ENCODE results near the gene TRIM34. TPM values are rescaled to one million over a fixed set of nuclear protein-coding genes. Genes with fewer than 3 reads are reported as not detected.
"Not testable (repeated sequence)": the region's sequence is repeated elsewhere in the genome, so short reads cannot be mapped to it uniquely, and the experiment has no call there.

Gene TRIM34
- total RNA-seq, 1 donor = 8.3 TPM

GRCh38 chr11:5581014-5581413, 43.8 kb upstream of the TRIM34 start:
- H3K4me3 ChIP-seq (ENCODE audit: insufficient read depth, low read length) = no peak overlapping the region
- H4K20me1 ChIP-seq (ENCODE audit: insufficient read depth, low read length) = no peaks in the 10 kb centered on the region
- H3K79me2 ChIP-seq (ENCODE audit: insufficient read depth, low read length) = no peaks in the 10 kb centered on the region
- H3K27me3 ChIP-seq (ENCODE audit: insufficient read depth, low read length) = no peaks in the 10 kb centered on the region
- no peak overlapping the region for H3K4me2 ChIP-seq (ENCODE audit: insufficient read depth, low read length)
- no peaks in the 10 kb centered on the region for H3K36me3 ChIP-seq (ENCODE audit: insufficient read depth, low read length)
- H3K4me1 ChIP-seq (ENCODE audit: insufficient read depth, low read length) = no peaks in the 10 kb centered on the region
- H3K9me3 ChIP-seq (ENCODE audit: low read depth, low read length) = no peaks in the 10 kb centered on the region
- no peak overlapping the region for H3K27ac ChIP-seq (ENCODE audit: low read depth, low read length)
- DNase-seq (ENCODE audit: insufficient read length, low spot score, missing footprints) = no peak
- no peak overlapping the region for H2AFZ ChIP-seq (ENCODE audit: low read length)
- TF ChIP-seq CTCF (IDR thresholded peaks at IDR 0.05; ENCODE audit: extremely low read depth, low read depth, low read length) = no peak

- H4K20me1 ChIP-seq (ENCODE audit: insufficient read depth, low read length); DNase-seq (ENCODE audit: insufficient read length, low spot score, missing footprints); H3K4me2 ChIP-seq (ENCODE audit: insufficient read depth, low read length); H3K27me3 ChIP-seq (ENCODE audit: insufficient read depth, low read length); H3K36me3 ChIP-seq (ENCODE audit: insufficient read depth, low read length); H3K4me3 ChIP-seq (ENCODE audit: insufficient read depth, low read length); H3K27ac ChIP-seq (ENCODE audit: low read depth, low read length); H3K4me1 ChIP-seq (ENCODE audit: insufficient read depth, low read length); H3K9me3 ChIP-seq (ENCODE audit: low read depth, low read length); H3K79me2 ChIP-seq (ENCODE audit: insufficient read depth, low read length); H2AFZ ChIP-seq (ENCODE audit: low read length): not testable (repeated sequence)
Observed at GRCh38 chr11:5584458-5584857, 40.3 kb upstream of the TRIM34 start.

DNA sequence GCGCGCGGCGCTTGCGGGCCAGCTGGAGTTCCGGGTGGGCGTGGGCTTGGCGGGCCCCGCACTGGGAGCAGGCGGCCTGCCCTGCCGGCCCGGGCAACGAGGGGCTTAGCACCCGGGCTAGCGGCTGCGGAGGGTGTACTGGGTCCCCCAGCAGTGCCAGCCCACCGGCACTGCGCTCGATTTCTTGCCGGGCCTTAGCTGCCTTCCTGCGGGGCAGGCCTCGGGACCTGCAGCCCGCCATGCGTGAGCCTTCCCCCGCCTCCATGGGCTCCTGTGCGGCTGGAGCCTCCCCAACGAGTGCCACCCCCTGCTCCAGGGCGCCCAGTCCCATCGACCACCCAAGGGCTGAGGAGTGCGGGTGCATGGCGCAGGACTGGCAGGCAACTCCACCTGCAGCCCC, 34.9 kb upstream of the TRIM34 start:
- not testable (repeated sequence) for H3K27ac ChIP-seq (ENCODE audit: low read depth, low read length); H3K4me3 ChIP-seq (ENCODE audit: insufficient read depth, low read length); H3K36me3 ChIP-seq (ENCODE audit: insufficient read depth, low read length); H3K27me3 ChIP-seq (ENCODE audit: insufficient read depth, low read length); H3K79me2 ChIP-seq (ENCODE audit: insufficient read depth, low read length); H2AFZ ChIP-seq (ENCODE audit: low read length); H3K4me1 ChIP-seq (ENCODE audit: insufficient read depth, low read length); DNase-seq (ENCODE audit: insufficient read length, low spot score, missing footprints); H3K4me2 ChIP-seq (ENCODE audit: insufficient read depth, low read length); H4K20me1 ChIP-seq (ENCODE audit: insufficient read depth, low read length); H3K9me3 ChIP-seq (ENCODE audit: low read depth, low read length)

DNA sequence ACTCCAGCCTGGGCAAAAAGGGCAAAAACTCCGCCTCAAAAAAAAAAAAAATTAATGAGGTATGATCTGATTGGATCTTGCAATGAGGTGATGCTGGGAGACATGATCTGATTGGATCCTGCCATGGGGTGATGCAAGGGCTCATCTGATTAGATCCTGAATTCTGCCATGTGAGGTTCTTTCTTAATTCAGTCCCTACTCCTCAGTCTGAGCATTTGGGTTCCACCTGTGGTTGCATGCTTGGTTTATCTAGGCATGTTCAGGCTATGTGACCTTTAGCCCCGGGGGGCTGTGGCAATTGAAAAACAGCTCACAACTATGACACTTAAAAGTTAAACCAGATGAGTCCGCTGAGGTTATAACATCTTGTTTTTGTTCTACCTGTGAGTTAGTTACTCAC, 33.2 kb upstream of the TRIM34 start:
- Histone ChIP-seq H3K36me3 (ENCODE audit: insufficient read depth, low read length) (no peaks in the 10 kb centered on the region), H3K9me3 (ENCODE audit: low read depth, low read length) (no peaks in the 10 kb centered on the region), H3K4me2 (ENCODE audit: insufficient read depth, low read length) (no peak overlapping the region), H3K27me3 (ENCODE audit: insufficient read depth, low read length) (no peaks in the 10 kb centered on the region), H4K20me1 (ENCODE audit: insufficient read depth, low read length) (no peaks in the 10 kb centered on the region), H2AFZ (ENCODE audit: low read length) (no peak overlapping the region), H3K79me2 (ENCODE audit: insufficient read depth, low read length) (no peaks in the 10 kb centered on the region), H3K4me3 (ENCODE audit: insufficient read depth, low read length) (no peak overlapping the region), H3K4me1 (ENCODE audit: insufficient read depth, low read length) (no peaks in the 10 kb centered on the region), H3K27ac (ENCODE audit: low read depth, low read length) (no peak overlapping the region)
- no peak for TF ChIP-seq CTCF (IDR thresholded peaks at IDR 0.05; ENCODE audit: extremely low read depth, low read depth, low read length)
- no peak for DNase-seq (ENCODE audit: insufficient read length, low spot score, missing footprints)

DNA sequence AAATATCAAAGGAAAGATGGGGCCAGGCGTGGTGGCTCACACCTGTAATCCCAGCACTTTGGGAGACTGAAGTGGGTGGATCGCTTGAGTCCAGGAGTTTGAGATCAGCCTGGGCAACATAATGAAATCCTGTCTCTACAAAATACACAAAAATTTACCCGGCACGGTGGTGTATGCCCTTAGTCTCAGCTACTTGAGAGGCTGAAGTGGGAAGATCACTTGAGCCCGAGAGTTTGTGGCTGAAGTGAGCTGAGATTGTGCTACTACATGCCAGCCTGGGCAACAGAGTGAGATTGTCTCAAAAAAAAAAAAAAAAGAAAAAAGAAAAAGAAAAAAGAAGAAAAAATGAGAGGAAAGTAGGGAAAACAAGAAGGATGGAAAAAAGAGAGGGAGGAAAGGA, 32.2 kb upstream of the TRIM34 start:
- Histone ChIP-seq H3K27ac (ENCODE audit: low read depth, low read length) (no peak overlapping the region), H3K36me3 (ENCODE audit: insufficient read depth, low read length) (no peaks in the 10 kb centered on the region), H3K9me3 (ENCODE audit: low read depth, low read length) (no peaks in the 10 kb centered on the region), H3K4me2 (ENCODE audit: insufficient read depth, low read length) (no peak overlapping the region), H2AFZ (ENCODE audit: low read length) (peak overlapping the region; percentile 75), H4K20me1 (ENCODE audit: insufficient read depth, low read length) (no peaks in the 10 kb centered on the region), H3K27me3 (ENCODE audit: insufficient read depth, low read length) (no peaks in the 10 kb centered on the region), H3K79me2 (ENCODE audit: insufficient read depth, low read length) (no peaks in the 10 kb centered on the region), H3K4me3 (ENCODE audit: insufficient read depth, low read length) (no peak overlapping the region), H3K4me1 (ENCODE audit: insufficient read depth, low read length) (peaks cover 4% of the 10 kb centered on the region)
- no peak for DNase-seq (ENCODE audit: insufficient read length, low spot score, missing footprints)
- TF ChIP-seq CTCF (IDR thresholded peaks at IDR 0.05; ENCODE audit: extremely low read depth, low read depth, low read length) = no peak
